Epithelial cell of umbilical artery (primary cell): ENCODE data around the gene STXBP4. TPM values are rescaled to one million over a fixed set of nuclear protein-coding genes. Genes with fewer than 3 reads are reported as not detected.

ENCODE experiments used
- total RNA-seq: library from RNA; depleted of rRNA; stranded (reverse); fragments of >200 nt; gene quantifications from 2 replicates; pipeline ENCODE4 v1.2.3, GENCODE V29; 2014

The STXBP4 gene, protein sequence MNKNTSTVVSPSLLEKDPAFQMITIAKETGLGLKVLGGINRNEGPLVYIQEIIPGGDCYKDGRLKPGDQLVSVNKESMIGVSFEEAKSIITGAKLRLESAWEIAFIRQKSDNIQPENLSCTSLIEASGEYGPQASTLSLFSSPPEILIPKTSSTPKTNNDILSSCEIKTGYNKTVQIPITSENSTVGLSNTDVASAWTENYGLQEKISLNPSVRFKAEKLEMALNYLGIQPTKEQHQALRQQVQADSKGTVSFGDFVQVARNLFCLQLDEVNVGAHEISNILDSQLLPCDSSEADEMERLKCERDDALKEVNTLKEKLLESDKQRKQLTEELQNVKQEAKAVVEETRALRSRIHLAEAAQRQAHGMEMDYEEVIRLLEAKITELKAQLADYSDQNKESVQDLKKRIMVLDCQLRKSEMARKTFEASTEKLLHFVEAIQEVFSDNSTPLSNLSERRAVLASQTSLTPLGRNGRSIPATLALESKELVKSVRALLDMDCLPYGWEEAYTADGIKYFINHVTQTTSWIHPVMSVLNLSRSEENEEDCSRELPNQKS
- 8.4 and 26.0 TPM in 2 replicates for total RNA-seq

DNA sequence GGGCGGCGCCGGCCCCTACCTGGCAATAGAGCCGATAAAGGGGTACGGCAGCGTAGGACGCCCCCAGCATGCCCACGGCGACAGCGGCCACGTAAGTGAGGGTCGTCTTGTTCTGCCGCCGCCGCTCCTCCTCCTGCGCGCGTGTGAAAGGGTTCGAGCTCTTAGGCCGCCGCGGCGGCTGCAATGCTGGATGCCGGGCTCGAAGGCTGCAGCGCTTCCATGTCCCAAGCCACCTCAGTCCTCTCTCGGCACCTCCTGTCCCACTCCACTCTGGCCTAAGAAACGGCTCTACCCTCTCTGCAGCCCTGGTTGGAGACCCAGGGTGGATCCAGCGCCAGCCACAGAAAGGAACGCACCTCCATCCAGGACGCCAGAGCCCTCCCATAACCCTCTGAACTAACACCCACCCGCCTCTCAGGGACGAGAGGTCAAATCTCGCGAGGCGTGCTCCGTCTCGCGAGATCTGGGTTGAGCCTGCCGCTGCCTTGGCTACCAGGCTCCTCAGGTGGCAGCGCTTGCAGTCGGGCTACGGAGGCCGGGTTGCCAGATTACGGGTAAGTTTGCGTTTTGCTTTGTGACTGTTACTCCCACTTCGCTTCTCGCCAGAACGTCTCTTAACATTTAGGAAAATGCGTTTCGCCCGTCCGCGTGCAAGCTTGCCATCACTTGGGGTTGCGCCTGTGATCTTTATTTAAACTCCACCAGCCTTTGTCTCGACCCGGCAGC lies at the start of gene STXBP4, which contains the start of gene COX11:
Gene STXBP4, plus strand, starts transcription at position 504 of the 726 bp plus-strand sequence. CDS start 17,455 bp downstream, outside the sequence.
Gene COX11, minus strand, starts transcription at position 393 of the 726 bp plus-strand sequence. Its CDS starts 8 bp downstream, at position 385.

Other genes starting within 250 kb of the STXBP4 start
- gene TOM1L1, start 67.9 kb upstream of the STXBP4 start, total RNA-seq = 5.8 and 23.4 TPM in 2 replicates
- 54.6 and 75.0 TPM in 2 replicates for gene COX11, start 111 bp upstream of the STXBP4 start, total RNA-seq